ENCODE results near the gene SPTBN5.

The SPTBN5 gene

DNA sequence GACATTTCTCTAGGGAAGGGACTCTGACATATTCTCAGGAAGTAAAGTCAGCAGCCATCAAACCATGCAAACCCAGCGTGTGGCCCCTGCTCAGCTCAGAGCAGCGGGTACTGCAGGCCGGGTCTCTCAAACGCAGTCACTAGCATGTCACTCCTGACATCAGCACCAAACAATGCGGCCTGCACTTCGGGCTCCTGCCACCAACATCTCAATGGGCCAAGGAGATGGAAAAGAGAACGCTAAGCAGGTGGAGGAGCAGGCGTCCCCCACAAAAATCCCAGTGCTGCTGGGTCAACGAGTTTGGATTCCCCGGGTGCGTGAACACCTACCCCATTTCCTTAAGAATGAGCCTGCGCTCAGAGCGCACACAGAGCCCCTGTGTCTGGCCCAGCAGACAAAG is 9.9 kb upstream of the SPTBN5 start:
- no peak for DNase-seq (ENCODE audit: low read depth)

GRCh38 chr15:41901431-41901830 is 7.6 kb upstream of the SPTBN5 start:
- DNase-seq (ENCODE audit: low read depth) = no peak

GRCh38 chr15:41900526-41901380 is 6.9 kb upstream of the SPTBN5 start:
- no peak for DNase-seq (ENCODE audit: low read depth)

DNA sequence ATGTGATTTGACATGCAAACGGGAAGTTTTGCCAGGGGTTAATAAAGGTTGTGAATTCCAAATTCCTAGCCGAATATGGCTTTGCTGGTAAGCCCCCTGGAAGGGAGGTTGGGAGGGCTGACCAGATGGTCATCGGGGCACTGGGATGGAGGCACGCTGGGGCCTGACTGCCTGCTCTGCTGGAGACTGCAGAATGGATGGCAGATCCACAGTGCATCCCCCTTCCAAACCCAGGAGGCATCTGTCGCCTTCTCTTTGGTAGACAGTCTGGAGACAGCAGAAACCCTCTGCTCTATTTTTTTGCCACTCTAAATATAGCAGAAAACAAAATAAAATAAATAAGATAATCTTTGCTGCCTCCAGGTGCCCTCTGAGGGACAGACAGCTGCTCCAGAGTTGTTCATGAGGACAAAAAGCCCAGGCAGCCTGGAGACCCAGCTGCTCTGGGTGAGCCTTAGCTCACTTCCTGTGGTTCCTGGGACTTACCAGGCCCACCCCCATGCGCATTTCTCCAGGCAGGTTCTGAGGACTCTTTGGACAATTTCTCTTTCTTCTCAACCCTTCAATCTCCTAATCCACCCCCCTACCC is 6.1 kb upstream of the SPTBN5 start:
- DNase-seq (ENCODE audit: low read depth) = no peak

GRCh38 chr15:41897363-41897799 is 3.5 kb upstream of the SPTBN5 start:
- no peak for DNase-seq (ENCODE audit: low read depth)

DNA sequence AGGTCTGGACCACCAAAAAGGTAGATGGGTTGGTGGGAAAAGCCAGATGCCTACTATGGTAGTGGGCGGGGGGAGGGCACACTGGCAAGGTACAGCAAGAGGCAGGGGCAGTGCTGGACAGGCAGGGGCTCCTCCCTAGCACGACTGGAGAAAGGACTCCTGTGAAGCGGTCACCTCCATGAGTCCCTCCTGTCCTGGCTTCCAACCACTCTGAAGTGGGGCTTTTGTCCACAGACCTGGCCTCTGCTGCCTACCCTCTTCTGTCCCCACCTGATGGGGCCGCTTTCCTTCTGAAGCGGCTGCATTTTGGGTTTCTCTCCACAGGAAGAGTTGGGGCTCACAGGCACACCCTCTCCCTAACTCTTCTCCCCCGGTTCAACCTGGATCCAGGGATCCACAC is 2.7 kb upstream of the SPTBN5 start:
- DNase-seq (ENCODE audit: low read depth) = no peak

GRCh38 chr15:41895957-41896356 is 2.1 kb upstream of the SPTBN5 start:
- no peak for DNase-seq (ENCODE audit: low read depth)

GRCh38 chr15:41895491-41895890 is 1.6 kb upstream of the SPTBN5 start:
- DNase-seq (ENCODE audit: low read depth) = no peak

DNA sequence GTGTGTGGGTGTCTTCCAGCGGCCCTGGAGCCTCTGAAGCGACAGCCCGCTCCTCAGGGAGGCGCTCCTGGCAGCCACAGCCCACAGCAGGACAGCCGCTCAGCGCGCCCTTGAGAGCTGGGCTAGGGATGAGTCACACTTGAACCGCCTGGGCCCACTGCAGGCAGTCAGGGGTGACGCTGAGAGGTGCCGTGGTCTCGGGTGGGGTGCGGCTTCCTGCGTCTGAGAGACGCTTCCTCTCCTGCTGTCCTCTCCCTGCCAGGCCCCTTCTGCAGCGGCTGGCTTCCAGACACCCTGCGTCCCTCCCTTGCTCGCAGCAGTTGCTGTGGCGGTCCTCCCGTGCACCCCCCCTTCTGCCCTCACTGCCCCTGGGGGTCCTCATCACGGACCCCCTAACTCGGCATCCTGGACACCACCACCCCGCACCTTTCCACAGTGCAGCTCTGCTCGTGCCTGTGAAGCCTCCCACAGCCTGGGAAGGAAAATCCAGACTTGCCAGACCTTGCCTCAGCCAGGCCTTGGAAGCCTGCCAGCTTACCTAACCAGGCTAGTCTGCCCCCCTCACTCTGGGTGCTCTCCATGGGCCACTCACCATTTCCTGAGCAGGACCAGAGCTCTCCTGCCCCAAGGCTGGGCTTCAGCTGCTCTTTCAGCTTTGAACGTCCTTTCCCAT is 1.1 kb upstream of the SPTBN5 start:
- peak; percentile 79 for DNase-seq (ENCODE audit: low read depth)

DNA sequence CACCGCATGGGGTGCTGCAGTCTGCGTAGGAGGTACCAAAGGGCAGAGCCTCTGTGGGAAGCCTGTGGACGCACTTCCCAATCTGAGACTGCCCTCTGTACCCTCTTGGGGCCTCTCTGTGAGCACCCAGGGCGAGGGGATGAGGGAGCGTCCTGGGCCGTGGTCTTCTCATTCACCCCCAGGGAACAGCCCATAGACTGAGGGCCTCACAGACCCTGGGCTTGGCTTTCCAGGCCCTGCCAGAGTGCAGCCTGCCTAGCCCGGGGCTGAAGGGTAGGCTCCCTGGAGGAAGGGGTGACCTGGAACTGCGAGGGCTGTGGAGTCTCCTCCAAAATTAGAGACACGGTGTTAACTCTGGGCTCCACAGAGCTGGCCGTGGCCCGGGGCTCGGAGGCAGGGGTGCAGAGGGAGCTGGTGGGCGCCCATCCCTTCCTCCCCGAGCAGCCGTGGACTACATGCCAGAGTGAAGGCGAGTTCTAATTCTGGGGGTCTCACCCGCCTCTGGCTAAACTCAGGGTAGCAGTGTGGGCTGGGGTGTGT is 468 bp upstream of the SPTBN5 start:
- no peak for DNase-seq (ENCODE audit: low read depth)

- no peak for DNase-seq (ENCODE audit: low read depth)
Measured at GRCh38 chr15:41892621-41893421, 1.0 kb downstream of the SPTBN5 start.

DNA sequence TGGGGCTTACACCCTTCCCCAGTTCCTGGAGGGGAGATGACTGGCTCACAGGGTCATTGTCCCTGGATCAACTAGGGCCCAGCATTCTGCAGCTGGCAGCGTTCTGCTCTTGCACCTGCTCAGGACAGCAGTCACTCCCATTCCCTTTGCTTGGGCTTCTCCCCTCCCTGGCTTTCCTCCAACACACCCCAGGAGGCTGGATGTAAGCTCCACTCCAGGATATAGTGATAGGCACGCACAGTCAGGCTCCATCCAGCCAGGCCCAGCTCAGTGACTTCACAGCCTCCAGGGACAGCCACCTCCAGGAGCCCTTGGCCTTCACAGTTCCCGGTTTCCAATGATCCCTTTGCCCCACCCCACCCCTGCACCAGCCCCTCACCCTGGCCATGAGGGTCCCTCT is 1.9 kb downstream of the SPTBN5 start:
- DNase-seq (ENCODE audit: low read depth) = no peak

- no peak for DNase-seq (ENCODE audit: low read depth)
Measured at GRCh38 chr15:41891226-41891625, 2.6 kb downstream of the SPTBN5 start.

- DNase-seq (ENCODE audit: low read depth) = no peak
Measured at GRCh38 chr15:41890050-41890690, 3.7 kb downstream of the SPTBN5 start.

DNA sequence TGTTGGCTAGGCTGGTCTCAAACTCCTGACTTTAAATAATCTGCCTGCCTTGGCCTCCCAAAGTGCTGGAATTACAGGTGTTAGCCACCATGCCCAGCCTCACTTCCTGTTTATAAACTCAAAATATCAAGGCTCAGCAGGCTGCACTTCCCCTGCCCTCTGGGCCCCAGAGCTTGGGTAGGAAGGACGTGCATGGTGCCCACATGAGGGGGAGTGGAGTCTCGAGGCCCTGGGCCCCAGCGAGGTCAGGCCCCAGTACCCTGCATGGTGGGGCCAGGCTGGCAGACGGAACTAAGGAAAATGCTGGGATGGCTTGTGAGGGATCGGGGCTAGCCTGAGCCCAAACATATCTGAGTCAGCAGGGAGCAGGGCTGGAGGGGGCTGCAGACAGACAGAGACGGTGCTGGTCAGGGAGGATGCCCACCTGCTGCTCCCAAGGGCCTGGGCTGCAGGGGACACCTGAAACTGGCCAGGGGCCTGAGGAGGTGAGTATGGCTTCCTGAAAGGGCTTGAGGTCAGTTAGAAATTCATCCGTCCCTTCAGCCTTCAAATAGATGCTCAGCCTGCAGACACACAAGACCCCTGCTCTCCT is 5.1 kb downstream of the SPTBN5 start:
- DNase-seq (ENCODE audit: low read depth) = no peak

DNA sequence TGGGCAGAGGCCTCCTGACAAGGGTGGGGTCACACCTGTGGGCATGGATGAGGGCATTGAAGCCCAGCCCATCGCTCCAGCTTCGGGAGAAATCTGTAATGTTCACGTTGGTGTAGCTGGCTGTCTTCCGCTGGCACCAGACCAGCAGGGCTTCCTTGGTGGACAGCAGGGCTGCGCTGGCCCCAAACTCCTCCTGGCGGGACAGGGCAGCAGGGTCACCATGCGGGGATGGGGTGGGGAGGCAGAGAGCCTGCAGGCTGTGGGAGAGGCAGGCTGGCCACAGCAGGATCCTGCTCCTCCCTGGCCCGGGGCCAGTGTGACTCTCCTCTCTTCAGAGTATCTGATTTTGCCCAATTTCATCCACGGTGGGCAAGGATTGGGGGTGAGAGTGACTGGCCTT is 6.0 kb downstream of the SPTBN5 start:
- no peak for DNase-seq (ENCODE audit: low read depth)

DNA sequence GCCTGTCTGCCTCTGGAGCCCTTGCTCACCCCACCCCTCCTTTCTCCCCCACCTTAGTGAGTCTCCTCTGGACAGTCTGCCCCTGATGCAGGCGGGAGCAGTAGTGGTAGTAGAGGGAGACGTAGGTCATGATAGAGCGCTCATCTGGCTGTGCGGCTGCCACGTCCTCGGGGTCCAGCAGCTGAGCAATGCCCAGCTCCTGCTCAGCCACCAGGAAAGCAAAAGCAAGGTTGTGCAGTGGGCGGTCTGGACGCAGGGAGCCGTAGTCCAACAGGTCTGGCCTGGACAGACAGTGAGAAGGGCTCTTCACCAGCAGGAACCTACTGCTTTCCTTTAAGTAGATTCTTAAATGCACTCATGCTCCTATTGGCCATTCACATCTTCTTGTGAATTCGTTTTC is 6.7 kb downstream of the SPTBN5 start:
- no peak for DNase-seq (ENCODE audit: low read depth)

DNA sequence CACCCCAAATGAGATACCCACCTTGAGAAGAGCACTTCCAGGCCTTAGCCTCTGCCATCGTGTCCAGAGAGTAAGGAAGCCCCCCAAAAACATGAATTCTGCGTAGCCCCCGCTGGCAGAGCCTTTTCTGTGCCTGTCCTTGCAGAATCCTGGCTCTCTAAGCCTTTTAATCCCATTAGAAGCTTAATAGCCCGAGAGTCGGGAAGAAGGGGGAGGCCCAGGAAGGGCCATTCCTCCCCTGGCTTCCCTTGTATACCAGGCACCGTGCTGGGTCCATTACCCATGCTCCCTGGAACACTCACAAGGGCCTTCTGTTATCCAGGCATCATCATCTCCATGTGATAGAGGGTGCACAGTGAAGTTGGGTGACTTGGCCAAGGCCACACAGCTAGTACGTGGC is 7.1 kb downstream of the SPTBN5 start:
- no peak for DNase-seq (ENCODE audit: low read depth)

DNA sequence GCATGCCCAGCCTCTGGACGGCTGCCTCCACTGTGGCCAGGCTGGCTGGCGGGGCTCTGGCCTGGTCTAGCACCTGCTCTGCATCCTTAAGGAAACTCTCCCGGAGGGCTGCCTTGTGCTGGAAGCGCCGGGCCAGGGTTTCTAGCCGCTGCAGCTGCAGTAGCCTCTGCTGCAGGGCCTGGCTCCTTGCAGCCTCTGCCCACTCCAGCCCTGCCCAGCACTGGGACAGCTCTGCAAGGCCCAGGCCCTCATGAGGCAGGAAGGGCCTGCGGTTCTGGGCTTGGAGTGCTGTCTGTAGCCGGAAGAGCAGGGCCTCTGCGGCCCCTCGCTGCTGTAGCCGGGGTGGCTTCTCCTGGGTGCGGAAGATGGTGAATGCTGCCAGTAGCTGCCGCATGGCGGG is 8.0 kb downstream of the SPTBN5 start:
- DNase-seq (ENCODE audit: low read depth) = no peak

- DNase-seq (ENCODE audit: low read depth) = no peak
Measured at GRCh38 chr15:41885321-41885720, 8.5 kb downstream of the SPTBN5 start.

GRCh38 chr15:41884458-41884857 is 9.4 kb downstream of the SPTBN5 start:
- no peak for DNase-seq (ENCODE audit: low read depth)

Data from stimulated activated CD8-positive, alpha-beta memory T cell treated with anti-CD3 and anti-CD28 coated beads, Interleukin-12 subunit alpha, Interleukin-12 subunit beta, amount 100 ng/mL, for 4 hours (primary cell).